ENCODE measurements around the gene NDUFS8. TPM values are rescaled to one million over a fixed set of nuclear protein-coding genes. Genes with fewer than 3 reads are reported as not detected.

NDUFS8 gene
- total RNA-seq, 2 experiments from 2014 or later = 70.5 to 72.5 TPM

- Histone ChIP-seq H3K4me3 (ENCODE audit: low read length) (no peak overlapping the region), H3K27ac (ENCODE audit: low read depth in 1 of 2, low read length in 2 of 2) (no peak overlapping the region), H3K27me3 (ENCODE audit: control insufficient read depth in 1 of 2, insufficient read depth in 2 of 2, low read length in 2 of 2) (no peaks in the 10 kb centered on the region), H3K9me3 (ENCODE audit: control insufficient read depth in 1 of 2, insufficient read depth in 1 of 2, low read length in 2 of 2) (peaks cover 0 to 4% of the 10 kb centered on the region in 2 experiments), H3K36me3 (ENCODE audit: insufficient read depth, low read length) (peaks cover 3% of the 10 kb centered on the region), H3K4me1 (ENCODE audit: insufficient read depth, low read length) (peaks cover 44% of the 10 kb centered on the region)
- peak in 1 of 14 experiments; percentile 19 for DNase-seq
- peaks cover 18% of the 10 kb centered on the region for H3K4me1 Mint-ChIP-seq (ENCODE audit: low read depth)
- ChIA-PET POLR2A (no interaction called here), CTCF (no interaction called here)
- H3K27me3 Mint-ChIP-seq = no peaks in the 10 kb centered on the region
- intact Hi-C loops (cut with DNase I, micrococcal nuclease) = no loop called here
- TF ChIP-seq, protein P1, sequence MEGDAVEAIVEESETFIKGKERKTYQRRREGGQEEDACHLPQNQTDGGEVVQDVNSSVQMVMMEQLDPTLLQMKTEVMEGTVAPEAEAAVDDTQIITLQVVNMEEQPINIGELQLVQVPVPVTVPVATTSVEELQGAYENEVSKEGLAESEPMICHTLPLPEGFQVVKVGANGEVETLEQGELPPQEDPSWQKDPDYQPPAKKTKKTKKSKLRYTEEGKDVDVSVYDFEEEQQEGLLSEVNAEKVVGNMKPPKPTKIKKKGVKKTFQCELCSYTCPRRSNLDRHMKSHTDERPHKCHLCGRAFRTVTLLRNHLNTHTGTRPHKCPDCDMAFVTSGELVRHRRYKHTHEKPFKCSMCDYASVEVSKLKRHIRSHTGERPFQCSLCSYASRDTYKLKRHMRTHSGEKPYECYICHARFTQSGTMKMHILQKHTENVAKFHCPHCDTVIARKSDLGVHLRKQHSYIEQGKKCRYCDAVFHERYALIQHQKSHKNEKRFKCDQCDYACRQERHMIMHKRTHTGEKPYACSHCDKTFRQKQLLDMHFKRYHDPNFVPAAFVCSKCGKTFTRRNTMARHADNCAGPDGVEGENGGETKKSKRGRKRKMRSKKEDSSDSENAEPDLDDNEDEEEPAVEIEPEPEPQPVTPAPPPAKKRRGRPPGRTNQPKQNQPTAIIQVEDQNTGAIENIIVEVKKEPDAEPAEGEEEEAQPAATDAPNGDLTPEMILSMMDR (IDR thresholded peaks at IDR 0.05) = no peak
- H3K36me3 Mint-ChIP-seq (ENCODE audit: low read depth) = peaks cover 8% of the 10 kb centered on the region
- H3K9me3 Mint-ChIP-seq = no peaks in the 10 kb centered on the region
- ATAC-seq (ENCODE audit: poor library complexity) = no peak
- H3K27ac Mint-ChIP-seq = no peak overlapping the region
- H3K4me3 Mint-ChIP-seq = no peak overlapping the region
Observed at GRCh38 chr11:67996051-67996450, 34.4 kb upstream of the NDUFS8 start.

- peaks cover 44% of the 10 kb centered on the region for H3K4me1 ChIP-seq (ENCODE audit: insufficient read depth, low read length)
- H3K27me3 Mint-ChIP-seq = no peaks in the 10 kb centered on the region
- DNase-seq (peak in 5 of 14 experiments; percentile 20 to 71 (median 33)), ATAC-seq (ENCODE audit: poor library complexity) (peak; percentile 67)
- H3K27ac Mint-ChIP-seq = no peak overlapping the region
- H3K9me3 Mint-ChIP-seq = no peaks in the 10 kb centered on the region
- TF ChIP-seq, protein P1 (IDR thresholded peaks at IDR 0.05) = no peak
- peaks cover 3% of the 10 kb centered on the region for H3K36me3 ChIP-seq (ENCODE audit: insufficient read depth, low read length)
- no peak overlapping the region for H3K4me3 Mint-ChIP-seq
- no peak overlapping the region for H3K4me3 ChIP-seq (ENCODE audit: low read length)
- no peaks in the 10 kb centered on the region for H3K27me3 ChIP-seq (ENCODE audit: control insufficient read depth in 1 of 2, insufficient read depth in 2 of 2, low read length in 2 of 2)
- peaks cover 18% of the 10 kb centered on the region for H3K4me1 Mint-ChIP-seq (ENCODE audit: low read depth)
- H3K9me3 ChIP-seq (ENCODE audit: control insufficient read depth in 1 of 2, insufficient read depth in 1 of 2, low read length in 2 of 2) = peaks cover 0 to 4% of the 10 kb centered on the region in 2 experiments
- POLR2A ChIA-PET = no interaction called here
- CTCF ChIA-PET = no interaction called here
- H3K27ac ChIP-seq (ENCODE audit: low read depth in 1 of 2, low read length in 2 of 2) = no peak overlapping the region
- intact Hi-C loops (cut with DNase I, micrococcal nuclease) = no loop called here
- H3K36me3 Mint-ChIP-seq (ENCODE audit: low read depth) = peaks cover 8% of the 10 kb centered on the region
Observed at GRCh38 chr11:67996622-67997474, 33.6 kb upstream of the NDUFS8 start.

DNA sequence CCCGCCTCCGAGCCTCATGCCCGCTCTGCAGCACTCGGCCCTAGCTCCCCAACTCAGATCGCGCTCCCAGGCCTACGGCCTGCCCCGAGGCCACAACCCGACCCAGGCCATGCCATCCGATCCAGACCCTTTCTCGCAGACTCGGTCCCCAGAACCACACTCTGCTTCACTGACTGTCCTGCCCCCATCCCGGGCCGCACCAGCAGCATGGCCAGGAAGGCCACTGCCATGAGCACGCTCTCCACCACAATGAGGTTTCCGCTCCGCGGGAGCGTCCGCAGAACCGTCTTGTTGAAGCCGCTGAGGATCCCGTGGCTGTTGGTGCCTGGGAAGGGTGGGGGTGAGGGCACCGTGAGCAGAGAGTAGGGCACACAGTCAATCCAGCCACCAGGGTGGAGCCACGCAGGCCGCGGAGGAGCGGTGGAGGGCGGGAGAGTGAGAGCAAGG is 33.0 kb upstream of the NDUFS8 start:
- no peak overlapping the region for H3K27ac ChIP-seq (ENCODE audit: low read depth in 1 of 2, low read length in 2 of 2)
- H3K27me3 ChIP-seq (ENCODE audit: control insufficient read depth in 1 of 2, insufficient read depth in 2 of 2, low read length in 2 of 2) = no peaks in the 10 kb centered on the region
- POLR2A ChIA-PET = no interaction called here
- Mint-ChIP-seq H3K27me3 (no peaks in the 10 kb centered on the region), H3K36me3 (ENCODE audit: low read depth) (peaks cover 8% of the 10 kb centered on the region), H3K4me3 (no peak overlapping the region), H3K4me1 (ENCODE audit: low read depth) (peaks cover 24% of the 10 kb centered on the region), H3K27ac (no peak overlapping the region), H3K9me3 (no peaks in the 10 kb centered on the region)
- no peak overlapping the region for H3K4me3 ChIP-seq (ENCODE audit: low read length)
- intact Hi-C loops (cut with DNase I, micrococcal nuclease) = no loop called here
- peaks cover 46% of the 10 kb centered on the region for H3K4me1 ChIP-seq (ENCODE audit: insufficient read depth, low read length)
- CTCF ChIA-PET = no interaction called here
- DNase-seq = peak in 2 of 14 experiments; percentile 2 to 31
- TF ChIP-seq, protein P1 (IDR thresholded peaks at IDR 0.05) = no peak
- H3K36me3 ChIP-seq (ENCODE audit: insufficient read depth, low read length) = peaks cover 3% of the 10 kb centered on the region
- ATAC-seq (ENCODE audit: poor library complexity) = no peak
- H3K9me3 ChIP-seq (ENCODE audit: control insufficient read depth in 1 of 2, insufficient read depth in 1 of 2, low read length in 2 of 2) = peaks cover 0 to 4% of the 10 kb centered on the region in 2 experiments

Data from CD4-positive, alpha-beta T cell (primary cell).